H1 (cell line): Measurements from ENCODE around the gene ZDHHC3. TPM values are rescaled to one million over a fixed set of nuclear protein-coding genes. Genes with fewer than 3 reads are reported as not detected.

Experiments
- CTCF ChIA-PET: fragments of 300-600 bp; sonication (Branson Sonifier 250); formaldehyde crosslinking; loops from one replicate; lab custom pipeline; 2021; ENCODE audit not compliant: partially characterized antibody; lab: Charles Lee
- POLR2A ChIA-PET: fragments of 300-600 bp; sonication (Branson Sonifier 250); formaldehyde crosslinking; loops from one replicate; lab custom pipeline; 2021; ENCODE audit warnings: inconsistent platforms; ENCODE audit not compliant: partially characterized antibody; lab: Charles Lee
- DNase-seq, 2 experiments: peaks; one replicate each; pipeline versions ENCODE4 v3.0.0 to v3.0.0-alpha.2; 2010 to 2022; ENCODE audit warnings: low spot score in 2 of 2, low read depth in 1 of 2, mixed read lengths in 1 of 2
- FAIRE-seq: peaks from 2 replicates; lab custom pipeline; 2011; peaks lifted over from hg19 to GRCh38; lab: Jason Lieb, UNC
- H2AFZ ChIP-seq: 2 replicates; pipeline ENCODE4 v1.8.1; 2012; ENCODE audit warnings: low read length, inconsistent platforms
- H2AK5ac ChIP-seq: 2 replicates; pipeline ENCODE4 v1.6.1; 2013; ENCODE audit warnings: low read depth, low read length
- H2BK120ac ChIP-seq: replicated peaks from 2 replicates; pipeline ENCODE3; 2013; ENCODE audit warnings: low read depth, low read length, inconsistent platforms
- H2BK12ac ChIP-seq: 2 replicates; pipeline ENCODE4 v1.6.1; 2013; ENCODE audit warnings: low read depth, low read length
- H2BK15ac ChIP-seq: 2 replicates; pipeline ENCODE4 v1.6.1; 2013; ENCODE audit warnings: low read length
- H2BK20ac ChIP-seq: 2 replicates; pipeline ENCODE4 v1.6.1; 2013; ENCODE audit warnings: low read length
- H2BK5ac ChIP-seq: 2 replicates; pipeline ENCODE4 v1.6.1; 2013; ENCODE audit warnings: low read depth, low read length
- H3K14ac ChIP-seq: 2 replicates; pipeline ENCODE4 v1.6.1; 2013; ENCODE audit warnings: inconsistent platforms; ENCODE audit not compliant: insufficient read length
- H3K18ac ChIP-seq: 2 replicates; pipeline ENCODE4 v1.6.1; 2013; ENCODE audit warnings: low read length; ENCODE audit errors: extremely low read depth
- H3K23ac ChIP-seq: 2 replicates; pipeline ENCODE4 v1.6.1; 2013; ENCODE audit warnings: inconsistent platforms; ENCODE audit not compliant: insufficient read length
- H3K23me2 ChIP-seq: 2 replicates; pipeline ENCODE4 v1.6.1; 2013; ENCODE audit warnings: low read depth, low read length
- H3K27ac ChIP-seq: 2 replicates; pipeline ENCODE4 v1.6.1; 2011; ENCODE audit warnings: low read depth, low read length, inconsistent platforms
- H3K27me3 ChIP-seq, 4 experiments: replicated peaks in 1 of 4; 1 replicate in 1 of 4; 2 replicates in 3 of 4; pipeline versions ENCODE4 v1.6.1 to v1.8.1; 2011 to 2013; ENCODE audit warnings: low read length in 3 of 4, mild to moderate bottlenecking in 3 of 4, inconsistent platforms in 2 of 4, mixed read lengths in 2 of 4, moderate library complexity in 1 of 4; ENCODE audit not compliant: control insufficient read depth in 3 of 4, insufficient read depth in 3 of 4; ENCODE audit errors: extremely low read depth in 1 of 4
- H3K36me3 ChIP-seq, 4 experiments: 2 replicates each; pipeline versions ENCODE4 v1.6.1 to v1.8.1; 2011 to 2013; ENCODE audit warnings: mild to moderate bottlenecking in 4 of 4, low read length in 3 of 4, moderate library complexity in 2 of 4, control low read depth in 1 of 4, inconsistent platforms in 1 of 4; ENCODE audit not compliant: insufficient read depth in 4 of 4, control insufficient read depth in 2 of 4
- H3K4ac ChIP-seq: replicated peaks from 2 replicates; pipeline ENCODE3; 2013; ENCODE audit warnings: low read length, low read depth, mixed read lengths, inconsistent platforms; ENCODE audit not compliant: insufficient read length
- H3K4me1 ChIP-seq, 4 experiments: replicated peaks in 1 of 4; 1 replicate in 1 of 4; 2 replicates in 3 of 4; pipeline versions ENCODE4 v1.6.1 to v1.8.1; 2011 to 2013; ENCODE audit warnings: low read length in 3 of 4, inconsistent platforms in 2 of 4, mixed read lengths in 1 of 4; ENCODE audit not compliant: insufficient read depth in 4 of 4, control insufficient read depth in 3 of 4
- H3K4me2 ChIP-seq, 2 experiments: 2 replicates each; pipeline versions ENCODE4 v1.6.1 to v1.8.1; 2011 to 2013; ENCODE audit warnings: low read depth in 2 of 2, low read length in 2 of 2, control low read depth in 1 of 2, inconsistent platforms in 1 of 2, mild to moderate bottlenecking in 1 of 2; ENCODE audit not compliant: insufficient read depth in 1 of 2
- H3K4me3 ChIP-seq, 4 experiments: fragments of 200-600, 300-600 bp in 1 of 4; sonication (generic), shearing (Covaris generic), sonication (Bioruptor Twin) in 1 of 4; 2 replicates each; pipeline versions ENCODE4 v1.5.1 to v1.8.1; 2011 to 2016; ENCODE audit warnings: low read length in 4 of 4, low read depth in 3 of 4, control low read depth in 2 of 4, inconsistent platforms in 2 of 4, mild to moderate bottlenecking in 2 of 4, mixed read lengths in 1 of 4, moderate library complexity in 1 of 4; ENCODE audit not compliant: insufficient read depth in 2 of 4; ENCODE audit errors: extremely low read depth in 1 of 4
- H3K56ac ChIP-seq: replicated peaks from 2 replicates; pipeline ENCODE3; 2013; ENCODE audit warnings: low read depth, mild to moderate bottlenecking, mixed read lengths, low read length, inconsistent platforms; ENCODE audit not compliant: insufficient read length
- H3K79me1 ChIP-seq: 2 replicates; pipeline ENCODE4 v1.6.1; 2013; ENCODE audit warnings: low read depth, low read length, control low read depth
- H3K79me2 ChIP-seq, 2 experiments: 2 replicates each; pipeline versions ENCODE4 v1.6.1 to v1.8.1; 2012 to 2013; ENCODE audit warnings: low read length in 2 of 2, mild to moderate bottlenecking in 2 of 2, inconsistent platforms in 1 of 2; ENCODE audit not compliant: insufficient read depth in 2 of 2, control insufficient read depth in 1 of 2
- H3K9ac ChIP-seq, 4 experiments: replicated peaks in 1 of 4; 1 replicate in 1 of 4; 2 replicates in 3 of 4; pipeline versions ENCODE4 v1.6.1 to v1.8.1; 2011 to 2013; ENCODE audit warnings: low read depth in 3 of 4, low read length in 3 of 4, control low read depth in 2 of 4, mild to moderate bottlenecking in 2 of 4, moderate library complexity in 2 of 4, inconsistent platforms in 1 of 4; ENCODE audit errors: extremely low read depth in 1 of 4
- H3K9me3 ChIP-seq, 2 experiments: 2 replicates each; pipeline versions ENCODE4 v1.6.1 to v1.8.1; 2012 to 2013; ENCODE audit warnings: mild to moderate bottlenecking in 2 of 2, moderate library complexity in 2 of 2, control low read depth in 1 of 2, inconsistent platforms in 1 of 2, low read depth in 1 of 2, low read length in 1 of 2, mixed read lengths in 1 of 2; ENCODE audit not compliant: insufficient read depth in 2 of 2
- H4K20me1 ChIP-seq, 2 experiments: replicated peaks in 1 of 2; 2 replicates each; pipeline versions ENCODE3 to v1.8.1; 2011 to 2013; ENCODE audit warnings: inconsistent platforms in 2 of 2, low read length in 2 of 2, mild to moderate bottlenecking in 1 of 2; ENCODE audit not compliant: insufficient read depth in 2 of 2, control insufficient read depth in 1 of 2
- H4K5ac ChIP-seq: 2 replicates; pipeline ENCODE4 v1.6.1; 2013; ENCODE audit warnings: low read length, low read depth, mixed read lengths, inconsistent platforms; ENCODE audit not compliant: insufficient read length
- H4K8ac ChIP-seq: 2 replicates; pipeline ENCODE4 v1.8.0; 2013; ENCODE audit warnings: mild to moderate bottlenecking, moderate library complexity, low read length, inconsistent platforms; ENCODE audit not compliant: insufficient read depth; ENCODE audit errors: extremely low read depth
- H4K91ac ChIP-seq: replicated peaks from 2 replicates; pipeline ENCODE3; 2013; ENCODE audit warnings: low read length, mixed read lengths, inconsistent platforms; ENCODE audit not compliant: insufficient read length
- ASH2L ChIP-seq: fragments of 200-600, 300-600 bp; sonication (generic); IDR thresholded peaks from one replicate; pipeline ENCODE4 v1.7.1; 2017; ENCODE audit warnings: low read length
- BRCA1 ChIP-seq: IDR thresholded peaks from 2 replicates; pipeline ENCODE4 v1.6.1; 2012; ENCODE audit warnings: low read depth, low read length, improper control_type of control experiment
- EP300 ChIP-seq, 2 experiments: IDR thresholded peaks; 1 replicate in 1 of 2; 2 replicates in 1 of 2; pipeline ENCODE4 v1.6.1; 2011 to 2012; ENCODE audit warnings: low read depth in 2 of 2, low read length in 2 of 2, mild to moderate bottlenecking in 2 of 2, borderline replicate concordance in 1 of 2, inconsistent platforms in 1 of 2, moderate library complexity in 1 of 2
- KDM1A ChIP-seq: fragments of 200-600, 300-600 bp; sonication (generic); IDR thresholded peaks from 2 replicates; pipeline ENCODE4 v1.7.1; 2016; ENCODE audit warnings: mild to moderate bottlenecking, low read length, borderline replicate concordance
- WGBS, 2 experiments: shearing (Covaris generic) in 1 of 2; methylation state at CpG; one replicate each; pipeline versions ENCODE4 v1.1.6 to v1.1.7; 2013 to 2015; ENCODE audit warnings: low lambda C conversion rate in 2 of 2, mixed read lengths in 2 of 2, inconsistent platforms in 1 of 2, low coverage in 1 of 2, missing lambda C conversion rate in 1 of 2; ENCODE audit not compliant: insufficient replicate concordance in 2 of 2, insufficient coverage in 1 of 2, insufficient read length in 1 of 2; ENCODE audit errors: extremely low coverage in 1 of 2, missing lambda C conversion rate in 1 of 2; 5-methylcytosine and 5-hydroxymethylcytosine counted together
- polyA plus RNA-seq, 7 experiments: library from polyadenylated mRNA; depleted of rRNA in 3 of 7; stranded (reverse) in 5 of 7; unstranded in 2 of 7; fragments of >200 nt in 5 of 7; fragments of 200-250 nt in 2 of 7; gene quantifications; 1 replicate in 5 of 7; 2 replicates in 1 of 7; 4 replicates in 1 of 7; pipeline versions ENCODE4 v1.2.1 to v1.2.3, GENCODE V29; 2011 to 2013; ENCODE audit warnings: missing spikeins in 2 of 7, mixed read lengths in 2 of 7
- total RNA-seq: library from RNA; stranded (reverse); fragmentation: NEBNext Ultra II Directional; extraction: Animal tissue kit (Norgen Biotek cat#: 25700); gene quantifications from 2 replicates; pipeline ENCODE4 v1.2.1, GENCODE V29; 2021

Gene ZDHHC3
- total and polyA plus RNA-seq, 2 of the 8 experiments (the other 6 are each of a cell fraction or from before 2014, with no cell fraction given): 77.4 to 88.7 TPM

GRCh38 chr3:44931791-44932190 is 44.2 kb downstream of the ZDHHC3 start:
- Histone ChIP-seq H3K36me3 (peaks cover 3 to 23% (median 8%) of the 10 kb centered on the region in 4 experiments; a peak in 6 of 8 replicates), H3K9ac (no peak overlapping the region), H3K79me2 (no peaks in the 10 kb centered on the region), H4K91ac (no peak overlapping the region), H3K4ac (no peak overlapping the region), H3K9me3 (no peaks in the 10 kb centered on the region), H4K5ac (no peak overlapping the region), H2BK20ac (no peak overlapping the region), H4K20me1 (peaks cover 4 to 8% of the 10 kb centered on the region in 2 experiments), H2AFZ (no peak overlapping the region), H3K4me3 (no peak overlapping the region), H3K79me1 (no peaks in the 10 kb centered on the region; the same call in 1 of the 2 replicates), H2BK5ac (no peak overlapping the region), H3K14ac (no peak overlapping the region), H4K8ac (no peak overlapping the region), H3K4me1 (peaks cover 0 to 3% (median 0%) of the 10 kb centered on the region in 4 experiments; a peak in 1 of 7 replicates), H3K27ac (no peak overlapping the region), H2BK15ac (no peak overlapping the region), H2BK12ac (no peak overlapping the region), H2AK5ac (no peak overlapping the region), H3K18ac (no peak overlapping the region), H2BK120ac (no peak overlapping the region), H3K23ac (no peak overlapping the region), H3K4me2 (no peak overlapping the region)
- ChIA-PET POLR2A (no interaction called here), CTCF (interaction anchor here (1.4 to 9.0 kb wide), 2 partner anchors 15 to 17 kb away, joined by 3 to 69 read pairs; no protein-coding TSS in a partner anchor)
- TF ChIP-seq KDM1A (no peak), ASH2L (no peak), BRCA1 (no peak), EP300 (IDR thresholded peaks at IDR 0.05; ENCODE audit: borderline replicate concordance in 1 of 2, low read depth in 2 of 2, low read length in 2 of 2) (no peak)
- TF ChIP-seq, all 59 proteins: peak for 0
- H3K23me2 ChIP-seq: no peaks in the 10 kb centered on the region
- H3K56ac ChIP-seq: no peak overlapping the region
- DNase-seq: no peak
- WGBS, 2 experiments: 76% methylated on average over 2 of the region's 2 CpGs; no CpG with 5 or more reads in 1 of the 2 experiments
- FAIRE-seq: no peak
- H3K27me3 ChIP-seq: no peaks in the 10 kb centered on the region
